Breast epithelium (tissue), 4 donors: Measurements from ENCODE around the gene MINPP1. TPM values are rescaled to one million over a fixed set of nuclear protein-coding genes. Genes with fewer than 3 reads are reported as not detected.

Experiments
- DNase-seq, 2 donors: peaks; one replicate each; pipeline ENCODE4 v3.0.0-alpha.2; 2019; ENCODE audit warnings: low spot score in 2 of 2
- H3K27ac ChIP-seq, 2 donors: fragments of 200-600 bp; sonication (generic) in 1 of 2; one replicate each; pipeline ENCODE4 v1.5.1; 2016 to 2019; ENCODE audit warnings: mild to moderate bottlenecking in 1 of 2
- H3K27me3 ChIP-seq, 2 donors: fragments of 200-600 bp; sonication (generic) in 1 of 2; one replicate each; pipeline versions ENCODE4 v1.5.1 to v1.6.0; 2017 to 2019; ENCODE audit warnings: control low read depth in 1 of 2, mild to moderate bottlenecking in 1 of 2
- H3K36me3 ChIP-seq: fragments of 200-600 bp; one replicate; pipeline ENCODE4 v1.5.1; 2019
- H3K4me1 ChIP-seq, 2 donors: fragments of 200-600 bp; sonication (generic); one replicate each; pipeline ENCODE4 v1.5.1; 2016 to 2019; ENCODE audit warnings: control low read depth in 1 of 2
- H3K4me3 ChIP-seq, 3 donors: fragments of 200-600 bp; sonication (generic); 1 replicate in 2 of 3; 2 replicates in 1 of 3; pipeline ENCODE4 v1.5.1; 2016 to 2019; ENCODE audit warnings: mild to moderate bottlenecking in 3 of 3, moderate library complexity in 2 of 3
- H3K9me3 ChIP-seq, 2 donors: fragments of 200-600 bp; sonication (generic) in 1 of 2; one replicate each; pipeline ENCODE4 v1.5.1; 2016 to 2019; ENCODE audit warnings: control low read depth in 1 of 2
- POLR2A ChIP-seq: fragments of 450-650 bp; IDR thresholded peaks from one replicate; pipeline ENCODE4 v1.6.1; 2016; ENCODE audit warnings: antibody characterized with exemption, mild to moderate bottlenecking, moderate library complexity
- POLR2AphosphoS5 ChIP-seq, 3 donors: sonication (generic); formaldehyde crosslinking; IDR thresholded peaks; one replicate each; pipeline ENCODE4 v1.6.1; 2017; ENCODE audit warnings: antibody characterized with exemption in 3 of 3
- intact Hi-C: fragments of 100-400 bp; cut with DNase I; formaldehyde crosslinking; loops from one replicate; pipeline ENCODE4 v1.15.1; 2023; ENCODE audit warnings: low total_unique reads
- total RNA-seq, 3 donors: library from RNA; depleted of rRNA; stranded (reverse); fragments of >200 nt; gene quantifications; one replicate each; pipeline ENCODE4 v1.1.0, GENCODE V29; 2016
- TF ChIP-seq, protein P1 (sequence below), 3 donors: fragments of 450-650 bp; IDR thresholded peaks; one replicate each; pipeline ENCODE4 v1.5.1; 2016 to 2017; ENCODE audit warnings: antibody characterized with exemption in 3 of 3, mild to moderate bottlenecking in 3 of 3, moderate library complexity in 3 of 3

MINPP1 gene
- total RNA-seq, 3 donors from 2014 or later, result 13.0 to 22.0 (median 18.7) TPM

DNA sequence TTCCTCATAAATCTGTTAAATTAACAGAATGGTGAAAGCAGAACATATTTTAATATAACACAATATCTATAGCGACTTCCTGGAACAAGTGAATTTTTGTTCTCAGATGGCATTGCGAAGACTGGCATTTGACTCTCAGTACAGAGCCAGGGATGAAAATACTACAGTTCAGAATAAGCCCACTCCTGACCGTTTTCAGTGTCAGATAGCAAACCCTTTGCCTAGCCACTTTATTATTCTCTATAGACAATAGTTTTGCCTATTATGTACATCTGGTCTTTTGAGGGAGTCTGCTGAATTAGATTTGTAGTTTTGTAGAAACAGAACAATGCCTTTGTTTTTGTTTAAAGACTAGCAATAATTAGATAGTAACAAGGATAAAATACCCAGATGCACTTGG, 2.3 kb downstream of the MINPP1 start:
- H3K4me3 ChIP-seq, result no peak overlapping the region
- H3K27ac ChIP-seq, result no peak overlapping the region
- no peak for DNase-seq
- TF ChIP-seq, protein P1, sequence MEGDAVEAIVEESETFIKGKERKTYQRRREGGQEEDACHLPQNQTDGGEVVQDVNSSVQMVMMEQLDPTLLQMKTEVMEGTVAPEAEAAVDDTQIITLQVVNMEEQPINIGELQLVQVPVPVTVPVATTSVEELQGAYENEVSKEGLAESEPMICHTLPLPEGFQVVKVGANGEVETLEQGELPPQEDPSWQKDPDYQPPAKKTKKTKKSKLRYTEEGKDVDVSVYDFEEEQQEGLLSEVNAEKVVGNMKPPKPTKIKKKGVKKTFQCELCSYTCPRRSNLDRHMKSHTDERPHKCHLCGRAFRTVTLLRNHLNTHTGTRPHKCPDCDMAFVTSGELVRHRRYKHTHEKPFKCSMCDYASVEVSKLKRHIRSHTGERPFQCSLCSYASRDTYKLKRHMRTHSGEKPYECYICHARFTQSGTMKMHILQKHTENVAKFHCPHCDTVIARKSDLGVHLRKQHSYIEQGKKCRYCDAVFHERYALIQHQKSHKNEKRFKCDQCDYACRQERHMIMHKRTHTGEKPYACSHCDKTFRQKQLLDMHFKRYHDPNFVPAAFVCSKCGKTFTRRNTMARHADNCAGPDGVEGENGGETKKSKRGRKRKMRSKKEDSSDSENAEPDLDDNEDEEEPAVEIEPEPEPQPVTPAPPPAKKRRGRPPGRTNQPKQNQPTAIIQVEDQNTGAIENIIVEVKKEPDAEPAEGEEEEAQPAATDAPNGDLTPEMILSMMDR (IDR thresholded peaks at IDR 0.05), result no peak
- TF ChIP-seq POLR2AphosphoS5 (IDR thresholded peaks at IDR 0.05) (no peak), POLR2A (no peak)
- peaks cover 0 to 16% of the 10 kb centered on the region in 2 donors for H3K4me1 ChIP-seq
- no peaks in the 10 kb centered on the region for H3K36me3 ChIP-seq
- no peaks in the 10 kb centered on the region for H3K9me3 ChIP-seq
- no peaks in the 10 kb centered on the region for H3K27me3 ChIP-seq
- intact Hi-C loops, result no loop called here

DNA sequence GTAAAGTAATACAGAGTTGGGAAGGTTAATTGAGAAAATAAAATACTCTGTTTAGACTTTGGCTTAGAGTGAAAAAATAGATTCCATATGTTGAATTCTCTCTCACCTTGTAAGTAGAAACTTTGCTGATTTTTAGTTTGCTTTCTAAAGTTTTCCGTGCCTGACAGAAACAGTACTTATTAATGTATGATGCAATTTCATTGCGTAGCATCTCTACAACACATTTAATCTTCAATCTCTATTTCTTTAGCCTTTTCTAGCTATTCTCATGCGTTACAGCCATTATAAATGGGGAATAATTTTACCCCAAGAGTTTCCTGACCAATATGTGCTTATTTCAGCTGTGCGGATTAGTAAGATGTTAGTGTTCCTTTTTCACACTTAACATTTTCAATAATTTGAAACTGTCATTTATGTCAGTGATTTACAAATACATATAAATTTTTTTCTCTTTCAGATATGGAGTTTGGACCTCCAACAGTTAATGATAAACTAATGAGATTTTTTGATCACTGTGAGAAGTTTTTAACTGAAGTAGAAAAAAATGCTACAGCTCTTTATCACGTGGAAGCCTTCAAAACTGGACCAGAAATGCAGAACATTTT, 3.3 kb downstream of the MINPP1 start:
- TF ChIP-seq POLR2AphosphoS5 (IDR thresholded peaks at IDR 0.05), result no peak
- TF ChIP-seq POLR2A, result no peak
- TF ChIP-seq, protein P1 (IDR thresholded peaks at IDR 0.05), result no peak
- no peak for DNase-seq
- Histone ChIP-seq H3K4me3 (no peak overlapping the region), H3K9me3 (no peaks in the 10 kb centered on the region), H3K4me1 (peaks cover 0 to 16% of the 10 kb centered on the region in 2 donors), H3K36me3 (no peaks in the 10 kb centered on the region), H3K27me3 (no peaks in the 10 kb centered on the region), H3K27ac (no peak overlapping the region)
- intact Hi-C loops, result no loop called here

DNA sequence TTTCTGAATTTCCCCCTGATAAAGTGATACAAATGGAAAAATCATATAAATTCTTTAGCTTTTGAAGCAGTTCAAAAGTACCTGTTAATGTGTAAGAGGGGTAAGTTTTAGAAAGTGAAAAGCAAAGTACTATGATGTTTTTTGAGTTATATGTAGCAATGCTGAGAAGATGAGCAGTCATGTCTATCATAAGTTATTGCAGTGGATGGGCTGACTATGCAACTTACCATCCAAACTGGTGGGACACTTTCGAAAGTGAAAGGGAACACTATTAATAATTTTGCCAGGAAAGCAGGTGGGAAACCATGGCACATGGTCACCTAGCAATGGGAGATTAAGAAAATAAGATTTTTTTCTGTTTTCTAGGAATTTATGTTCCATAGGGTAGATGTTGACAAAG, 4.1 kb downstream of the MINPP1 start:
- no peaks in the 10 kb centered on the region for H3K27me3 ChIP-seq
- no peaks in the 10 kb centered on the region for H3K36me3 ChIP-seq
- H3K4me3 ChIP-seq, result no peak overlapping the region
- no peaks in the 10 kb centered on the region for H3K9me3 ChIP-seq
- intact Hi-C loops, result no loop called here
- DNase-seq, result no peak
- H3K27ac ChIP-seq, result no peak overlapping the region
- H3K4me1 ChIP-seq, result peaks cover 0 to 16% of the 10 kb centered on the region in 2 donors
- no peak for TF ChIP-seq POLR2A
- TF ChIP-seq, protein P1 (IDR thresholded peaks at IDR 0.05), result no peak

DNA sequence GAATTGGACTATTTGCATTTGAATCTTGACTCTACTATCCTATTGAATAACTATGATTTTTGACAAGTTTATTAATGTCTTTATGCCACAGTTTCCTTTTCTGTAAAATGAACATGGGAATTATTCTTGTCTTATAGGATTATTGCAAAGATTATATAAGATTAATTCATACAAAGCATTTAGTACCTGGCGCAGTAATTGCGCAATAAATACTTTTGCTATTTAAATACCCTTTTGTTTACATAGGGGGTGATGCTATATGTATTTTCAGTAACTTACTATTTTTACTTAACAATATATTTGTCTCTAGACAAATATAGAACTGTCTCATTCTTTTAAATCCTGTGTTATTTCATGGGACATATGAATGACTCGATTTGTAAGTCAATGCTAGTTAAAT, 5.3 kb downstream of the MINPP1 start:
- DNase-seq, result no peak
- Histone ChIP-seq H3K4me1 (peaks cover 0 to 16% of the 10 kb centered on the region in 2 donors), H3K4me3 (no peak overlapping the region), H3K36me3 (no peaks in the 10 kb centered on the region), H3K27me3 (no peaks in the 10 kb centered on the region), H3K9me3 (no peaks in the 10 kb centered on the region), H3K27ac (no peak overlapping the region)
- intact Hi-C loops, result no loop called here
- TF ChIP-seq POLR2A (no peak), POLR2AphosphoS5 (IDR thresholded peaks at IDR 0.05) (no peak)
- TF ChIP-seq, protein P1 (IDR thresholded peaks at IDR 0.05), result no peak

DNA sequence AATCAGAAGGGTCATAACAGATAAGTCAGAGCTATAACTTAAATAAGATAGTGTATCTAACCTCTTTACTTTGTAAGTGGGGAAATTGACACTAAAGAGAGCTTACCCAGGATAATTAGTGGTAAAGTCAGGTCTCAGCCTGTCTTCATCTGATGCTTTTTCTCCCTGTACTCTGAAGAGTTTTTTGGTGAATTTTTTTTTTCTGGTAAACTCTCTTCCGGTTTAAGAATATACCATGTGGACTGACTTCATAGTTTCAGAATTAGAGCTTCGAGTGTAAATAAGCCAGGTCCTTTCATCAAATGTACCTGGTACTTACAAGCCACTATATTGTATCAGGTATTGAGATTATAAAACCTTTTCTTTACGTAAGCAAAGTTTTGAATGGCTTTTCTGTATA, 6.8 kb downstream of the MINPP1 start:
- Histone ChIP-seq H3K27ac (no peak overlapping the region), H3K4me3 (no peak overlapping the region), H3K9me3 (no peaks in the 10 kb centered on the region), H3K36me3 (no peaks in the 10 kb centered on the region), H3K4me1 (peaks cover 0 to 10% of the 10 kb centered on the region in 2 donors), H3K27me3 (no peaks in the 10 kb centered on the region)
- DNase-seq, result no peak
- intact Hi-C loops, result no loop called here
- TF ChIP-seq POLR2AphosphoS5 (IDR thresholded peaks at IDR 0.05), result no peak
- TF ChIP-seq, protein P1 (IDR thresholded peaks at IDR 0.05), result no peak
